Measurements from ENCODE around the gene CCDC61.

Gene CCDC61

DNA sequence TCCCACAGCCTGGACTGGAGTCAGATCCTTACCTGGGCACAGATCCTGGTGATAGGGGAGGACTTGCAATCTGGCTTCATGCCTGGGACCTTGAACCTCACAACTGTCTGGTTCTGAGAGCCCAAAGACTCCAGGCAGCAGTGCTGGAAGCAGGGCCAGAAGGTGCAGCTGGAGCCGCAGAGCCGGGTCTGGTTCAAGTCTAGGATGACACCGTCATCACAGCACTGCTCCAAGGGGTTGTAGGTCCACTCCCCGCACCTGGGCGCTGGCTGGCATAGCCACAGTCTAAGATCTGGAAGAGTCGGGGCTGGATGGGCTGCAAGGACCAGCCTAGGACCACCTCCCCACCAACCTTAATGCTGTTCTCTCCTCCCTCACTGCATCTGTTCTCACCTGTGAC, 44.9 kb downstream of the CCDC61 start:
- DNase-seq (ENCODE audit: low spot score) = no peak

DNA sequence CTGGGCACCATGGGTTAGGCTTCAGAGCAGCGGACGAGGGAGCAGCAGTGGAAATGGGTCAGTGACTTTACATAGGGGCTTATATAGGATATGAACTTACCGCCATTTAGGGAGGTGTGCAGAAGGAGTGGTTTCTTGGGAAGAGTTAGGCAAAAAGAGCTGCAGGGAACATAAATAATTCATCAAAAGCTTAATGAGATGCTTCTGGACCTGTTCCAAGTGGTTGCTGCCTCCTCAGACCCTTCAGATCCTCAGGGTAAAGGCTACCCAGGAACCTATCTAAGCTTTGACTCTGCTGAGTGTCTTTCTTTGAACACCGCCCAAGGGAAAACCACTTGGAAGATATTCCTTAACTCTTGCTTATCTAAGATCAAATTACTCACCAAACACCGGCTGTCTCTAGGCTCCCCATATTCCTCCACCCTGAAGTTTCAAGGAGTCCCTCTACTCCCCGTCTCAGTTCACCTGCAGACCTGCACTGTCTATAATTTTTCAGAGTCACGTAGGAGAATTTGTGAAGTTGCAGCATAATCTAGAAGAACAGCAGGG, 45.8 kb downstream of the CCDC61 start, which contains the start of gene IGFL4:
TSS of gene IGFL4 (minus strand) at position 51 of the 549 bp plus-strand sequence. CDS start at position 11, 40 bp downstream.
- DNase-seq (ENCODE audit: low spot score) = no peak

DNA sequence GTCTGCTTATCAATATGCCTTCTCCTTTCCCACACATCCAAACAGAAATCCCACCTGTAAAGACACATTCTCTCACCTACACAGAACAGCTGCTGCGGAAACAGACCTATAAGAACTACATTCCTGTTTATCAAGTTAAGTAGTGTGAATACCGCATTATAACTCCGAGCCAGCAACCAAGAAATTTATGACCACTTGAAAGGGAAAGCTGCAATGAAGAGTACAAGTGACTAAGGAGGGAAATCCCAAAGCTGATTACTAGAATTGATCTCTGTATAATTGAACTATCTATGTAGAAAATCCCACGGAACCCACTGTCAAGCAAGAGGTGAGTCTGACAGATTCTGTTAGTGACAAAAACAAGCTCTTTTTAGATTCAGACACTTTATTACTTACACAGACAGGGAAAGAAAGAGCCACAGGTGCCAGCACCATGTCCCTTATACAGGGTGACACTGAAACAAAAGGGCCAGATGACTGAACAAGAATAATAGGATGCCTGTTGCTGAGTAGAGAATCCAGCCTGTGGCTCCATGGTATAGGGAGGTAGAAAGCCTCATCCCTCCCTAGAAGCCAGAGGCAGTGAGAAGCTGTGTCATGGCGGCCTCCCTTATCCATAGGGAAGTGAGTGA, 47.1 kb downstream of the CCDC61 start:
- no peak for DNase-seq (ENCODE audit: low spot score)

DNA sequence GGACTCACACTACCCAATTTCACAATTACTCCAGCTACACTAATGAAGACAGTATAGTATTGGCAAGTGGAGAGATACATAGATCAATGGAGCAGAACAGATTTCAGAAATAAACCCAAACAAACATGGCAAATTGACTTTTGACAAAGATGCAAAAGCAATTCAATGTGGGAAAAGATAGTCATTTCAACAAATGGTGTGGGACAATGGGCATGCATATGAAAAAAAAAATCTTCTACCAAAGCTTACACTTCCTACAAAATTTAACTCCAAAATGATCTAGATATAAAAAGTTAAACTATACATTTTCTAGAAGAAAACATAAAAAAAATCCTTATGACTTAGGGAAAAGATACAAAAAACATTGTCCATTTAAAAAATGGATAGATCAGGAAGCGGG, 48.3 kb downstream of the CCDC61 start:
- DNase-seq (ENCODE audit: low spot score) = no peak

DNA sequence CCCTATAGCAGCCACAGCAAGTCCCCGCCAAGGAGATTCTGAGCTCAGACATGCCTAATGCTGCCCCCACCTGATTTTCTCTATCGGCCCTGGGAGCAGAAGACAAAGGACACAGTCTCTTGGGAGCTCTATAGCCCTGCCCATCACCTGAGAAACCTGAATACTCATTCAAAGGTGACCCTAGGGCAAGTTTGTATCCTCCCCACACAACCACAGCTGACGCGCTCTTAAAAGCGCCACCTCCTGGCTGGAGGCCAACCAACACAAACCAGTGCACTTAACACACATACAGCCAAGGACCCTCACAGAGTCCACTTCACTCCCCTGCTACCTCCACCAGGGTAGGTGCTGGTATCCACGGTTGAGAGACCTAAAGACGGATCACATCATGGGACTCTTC, 54.3 kb downstream of the CCDC61 start:
- DNase-seq (ENCODE audit: low spot score) = no peak

DNA sequence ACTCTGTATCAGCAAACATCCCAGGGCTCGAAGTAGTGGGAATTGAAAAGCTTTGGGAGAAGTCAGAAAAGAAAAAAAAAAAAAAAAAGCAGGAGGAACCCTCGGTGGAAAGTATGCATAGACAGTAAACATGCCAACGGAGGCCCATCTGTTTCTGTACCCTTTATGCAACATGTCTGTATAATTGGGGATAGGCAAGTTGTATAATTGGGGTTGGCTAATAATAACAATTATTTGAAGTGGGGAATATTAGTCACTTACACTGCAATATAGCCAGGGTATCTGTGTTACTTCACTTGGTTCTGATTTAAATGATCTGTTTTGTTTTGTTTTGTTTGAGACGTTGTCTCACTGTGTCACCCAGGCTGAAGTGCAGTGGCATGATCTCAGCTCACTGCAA, 57.6 kb downstream of the CCDC61 start:
- DNase-seq (ENCODE audit: low spot score) = no peak

DNA sequence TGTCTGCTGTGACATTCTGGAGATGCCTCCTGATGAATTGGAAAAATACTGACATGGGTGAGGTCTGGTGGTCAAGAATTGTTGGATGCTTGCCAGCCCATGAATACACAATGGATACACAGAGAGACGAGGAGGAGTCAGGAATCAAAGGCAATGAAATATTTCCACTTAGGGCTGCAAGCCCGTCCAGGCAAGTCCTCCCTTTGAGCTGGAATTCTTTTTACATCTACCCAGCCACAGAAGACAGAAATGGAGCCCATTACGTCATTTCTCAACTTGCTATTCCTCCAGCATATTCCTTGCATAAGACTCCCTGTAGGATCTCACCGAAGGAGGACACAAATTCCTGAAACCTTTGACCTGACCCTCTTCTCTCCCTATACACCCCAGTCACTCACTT, 61.3 kb downstream of the CCDC61 start:
- no peak for DNase-seq (ENCODE audit: low spot score)

DNA sequence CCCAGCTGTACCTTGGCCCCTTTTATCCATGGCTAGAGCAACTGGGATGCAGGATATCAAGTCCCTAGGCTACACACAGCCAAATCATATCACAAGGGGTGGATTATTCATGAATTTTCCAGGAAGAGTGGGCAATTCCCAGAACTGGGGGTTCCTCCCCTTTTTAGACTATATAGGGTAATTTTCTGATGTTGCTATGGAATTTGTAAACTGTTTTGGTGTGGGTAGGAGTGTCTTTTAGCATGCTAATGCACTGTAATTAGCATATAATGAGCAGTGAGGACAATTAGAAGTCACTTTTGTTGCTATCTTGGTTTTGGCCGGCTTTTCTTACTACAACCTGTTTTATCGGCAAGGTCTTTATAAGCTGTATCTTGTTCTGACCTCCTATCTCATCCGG, 63.5 kb downstream of the CCDC61 start:
- no peak for DNase-seq (ENCODE audit: low spot score)

DNA sequence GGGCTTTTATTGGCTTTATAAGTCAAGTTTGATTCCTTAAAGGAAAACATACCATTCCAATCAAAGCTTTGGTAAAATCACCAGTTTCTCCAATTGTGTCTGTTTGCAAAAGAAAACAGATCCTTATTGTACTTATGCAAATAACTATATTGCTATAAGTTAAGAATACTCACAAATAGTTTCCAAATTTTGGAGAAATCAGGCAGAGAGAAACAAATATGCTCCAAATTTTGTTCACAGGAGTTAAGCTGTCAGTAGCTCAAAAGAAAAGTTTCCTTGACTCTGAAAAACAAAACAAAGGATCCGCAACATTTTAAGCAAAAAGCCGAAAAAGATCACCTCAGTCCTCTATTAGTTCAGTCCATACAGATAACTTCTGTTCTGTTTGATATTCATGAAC, 64.7 kb downstream of the CCDC61 start:
- no peak for DNase-seq (ENCODE audit: low spot score)

DNA sequence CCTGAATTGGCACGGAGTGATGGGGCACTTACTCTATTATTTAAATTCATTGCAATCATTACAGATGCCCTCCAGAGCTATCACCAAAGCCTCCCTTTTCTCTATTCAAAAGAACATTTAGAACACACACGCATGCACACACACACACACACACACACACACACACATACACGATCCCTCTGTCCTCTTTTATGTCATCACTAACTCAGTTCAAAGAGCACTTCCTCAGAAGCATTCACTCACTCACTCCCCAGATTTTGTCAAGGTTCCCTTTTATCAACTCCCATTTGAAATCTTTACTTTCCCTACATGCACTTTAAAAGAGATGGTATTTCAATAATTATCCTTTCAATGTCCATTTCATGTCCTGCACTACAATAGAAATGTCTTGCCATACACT, 67.9 kb downstream of the CCDC61 start:
- no peak for DNase-seq (ENCODE audit: low spot score)

DNA sequence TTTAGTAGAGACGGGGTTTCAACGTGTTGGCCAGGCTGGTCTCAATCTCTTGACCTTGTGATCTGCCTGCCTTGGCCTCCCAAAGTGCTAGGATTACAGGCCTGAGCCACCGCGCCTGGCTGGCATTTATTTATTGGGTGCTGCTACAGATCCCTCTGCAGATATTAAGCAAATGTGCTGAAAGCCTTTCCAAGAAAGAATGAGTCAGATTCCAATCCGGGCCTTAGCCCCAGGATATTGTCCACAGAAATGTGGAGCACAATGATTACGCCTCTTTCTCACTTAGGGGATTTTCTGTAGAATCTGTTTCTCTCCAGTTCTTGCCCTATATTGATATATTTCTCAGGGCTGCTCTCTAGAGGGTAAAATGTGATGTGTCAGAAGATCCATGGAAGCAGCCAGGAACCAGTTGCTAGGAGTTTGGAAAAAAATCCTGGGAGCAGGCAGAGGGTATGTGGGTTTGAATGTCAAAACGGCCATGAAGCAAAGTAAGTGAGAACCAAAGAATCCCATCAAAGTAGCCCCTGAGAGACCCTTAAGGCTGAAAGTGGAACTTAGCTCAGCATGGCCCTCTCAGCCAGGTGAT, 70.3 kb downstream of the CCDC61 start:
- no peak for DNase-seq (ENCODE audit: low spot score)

DNA sequence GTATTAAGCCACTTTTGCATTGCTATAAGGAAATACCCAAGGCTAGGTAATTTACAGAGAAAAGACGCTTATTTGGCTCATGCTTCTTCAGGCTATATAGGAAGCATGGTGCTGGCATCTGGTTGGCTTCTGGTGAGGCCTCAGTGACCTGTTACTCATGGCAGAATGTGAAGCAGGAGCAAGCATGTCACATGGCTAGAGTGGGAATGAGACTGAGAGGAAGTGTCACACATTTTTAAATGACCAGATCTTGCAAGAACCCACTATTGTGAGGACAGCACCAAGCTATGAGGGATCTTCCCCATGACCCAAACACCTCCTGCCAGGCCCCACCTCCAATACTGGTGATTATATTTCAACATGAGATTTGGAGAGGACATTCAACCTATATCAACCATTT, 71.2 kb downstream of the CCDC61 start:
- no peak for DNase-seq (ENCODE audit: low spot score)

DNA sequence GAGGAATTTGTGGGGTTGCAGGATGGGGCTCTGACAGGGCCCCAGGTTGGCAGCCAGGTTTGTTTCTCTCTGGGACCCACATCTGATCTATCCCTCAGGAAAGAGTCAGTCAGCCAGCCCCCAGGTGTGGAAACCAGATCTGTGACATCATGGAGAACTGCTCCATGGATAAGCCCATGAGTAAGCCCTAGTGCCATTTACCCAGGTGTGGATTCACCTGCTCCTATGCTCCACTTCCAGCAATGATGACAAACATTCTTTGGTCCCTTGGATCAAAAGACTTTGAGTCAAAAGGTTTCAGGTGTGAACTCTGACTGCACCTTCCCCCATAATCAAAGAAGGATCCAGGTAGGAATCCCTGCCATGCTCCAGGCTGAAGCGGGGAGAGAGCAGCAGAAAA, 72.4 kb downstream of the CCDC61 start:
- DNase-seq (ENCODE audit: low spot score) = no peak

Data from hematopoietic multipotent progenitor cell treated with erythropoietin and hydrocortisone succinate and interleukin-3 and kit ligand, for 15 days (in vitro differentiated cells).